Renal pelvis (tissue), 4 donors: ENCODE measurements around the gene ACACB. TPM values are rescaled to one million over a fixed set of nuclear protein-coding genes. Genes with fewer than 3 reads are reported as not detected.

ENCODE experiments used
- DNase-seq: peaks from one replicate; pipeline ENCODE4 v3.0.0-alpha.2; 2013
- polyA plus RNA-seq, 3 donors: library from polyadenylated mRNA; unstranded; fragments of 120-200 nt; gene quantifications; one replicate each; pipeline ENCODE4 v1.2.1, GENCODE V29; 2013; ENCODE audit not compliant: insufficient read length in 3 of 3

ACACB gene
- polyA plus RNA-seq, 3 donors, result 14.8 to 28.0 (median 26.3) TPM

DNA sequence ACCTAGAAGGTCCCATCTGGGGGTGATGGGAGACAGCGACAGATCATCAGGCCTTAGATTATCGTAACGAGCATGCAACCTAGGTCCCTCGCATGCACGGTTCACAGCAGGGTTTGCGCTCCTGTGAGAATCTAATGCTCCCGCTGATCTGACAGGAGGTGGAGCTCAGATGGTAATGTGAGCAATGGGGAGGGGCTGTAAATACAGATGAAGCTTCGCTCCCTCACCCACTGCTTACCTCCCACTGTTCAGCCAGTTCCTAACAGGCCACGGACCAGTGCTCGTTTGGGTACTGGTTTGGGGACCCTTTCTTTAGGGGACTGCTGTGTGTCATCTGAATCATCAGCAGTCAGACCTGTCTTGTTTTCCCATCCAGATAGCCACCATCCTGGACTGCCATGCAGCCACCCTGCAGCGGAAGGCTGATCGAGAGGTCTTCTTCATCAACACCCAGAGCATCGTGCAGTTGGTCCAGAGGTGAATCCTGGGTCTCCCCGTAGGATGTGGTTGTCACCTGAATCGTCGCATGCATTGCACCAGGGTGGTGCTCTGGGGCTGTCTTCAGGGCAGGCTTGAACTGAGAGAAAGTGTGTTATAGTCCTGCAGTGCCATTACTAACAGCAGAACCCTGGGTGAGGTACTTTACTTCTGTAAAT is 96.2 kb downstream of the ACACB start:
- DNase-seq, result no peak

DNA sequence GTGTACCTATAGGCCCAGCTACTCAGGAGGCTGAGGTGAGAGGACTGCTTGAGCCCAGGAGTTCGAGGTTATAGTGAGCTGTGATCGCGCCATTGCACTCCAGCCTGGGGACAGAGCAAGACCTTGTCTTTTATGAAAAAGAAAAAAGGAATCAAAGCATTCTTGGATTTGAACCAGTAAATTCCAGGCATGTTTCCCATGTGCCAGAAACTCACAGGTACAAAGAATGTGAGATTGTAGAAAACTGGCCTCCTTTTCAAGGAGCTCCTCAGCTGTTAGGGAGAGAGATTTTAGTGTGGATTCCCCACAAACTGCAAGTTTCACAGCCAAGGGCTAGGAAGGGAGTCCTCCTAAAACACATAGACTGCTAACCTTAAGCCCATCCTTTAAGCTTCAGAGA is 97.7 kb downstream of the ACACB start:
- DNase-seq, result no peak

DNA sequence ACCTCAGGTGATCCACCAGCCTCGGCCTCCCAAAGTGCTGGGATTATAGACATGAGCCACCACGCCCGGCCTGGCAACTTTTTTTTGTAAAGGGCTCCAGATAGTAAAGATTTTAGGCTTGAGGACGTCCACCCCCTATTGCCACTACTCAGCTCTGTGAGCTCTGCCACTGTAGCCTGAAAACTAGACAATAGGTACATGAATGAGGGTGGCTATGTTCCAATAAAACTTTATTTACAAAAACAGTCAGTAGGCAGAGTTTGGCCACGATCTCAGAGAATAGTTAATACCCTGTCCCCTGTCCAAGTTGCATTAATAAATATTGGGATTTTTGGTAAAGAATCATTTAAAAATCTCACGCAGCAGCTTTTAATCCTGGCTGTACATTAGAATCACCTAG is 102.6 kb downstream of the ACACB start:
- no peak for DNase-seq

DNA sequence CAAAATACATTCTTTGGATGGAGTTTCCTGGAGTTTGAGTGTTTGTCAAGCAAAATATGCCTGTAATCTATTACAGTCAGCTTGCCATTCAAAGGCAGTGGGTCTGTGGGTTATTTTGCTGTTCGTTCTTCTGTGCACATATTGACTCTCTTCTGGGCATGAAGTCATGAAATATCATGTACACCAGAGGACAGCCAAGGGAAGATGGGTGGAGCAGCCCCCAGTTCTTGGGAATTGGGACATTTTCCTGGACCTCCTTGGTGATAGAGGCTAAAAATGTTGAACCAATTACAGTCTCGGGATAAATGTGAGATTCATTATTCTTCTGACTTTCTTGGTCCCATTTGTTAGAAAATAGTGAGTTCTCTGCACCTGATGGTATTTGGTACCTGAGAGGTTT is 103.6 kb downstream of the ACACB start:
- no peak for DNase-seq

DNA sequence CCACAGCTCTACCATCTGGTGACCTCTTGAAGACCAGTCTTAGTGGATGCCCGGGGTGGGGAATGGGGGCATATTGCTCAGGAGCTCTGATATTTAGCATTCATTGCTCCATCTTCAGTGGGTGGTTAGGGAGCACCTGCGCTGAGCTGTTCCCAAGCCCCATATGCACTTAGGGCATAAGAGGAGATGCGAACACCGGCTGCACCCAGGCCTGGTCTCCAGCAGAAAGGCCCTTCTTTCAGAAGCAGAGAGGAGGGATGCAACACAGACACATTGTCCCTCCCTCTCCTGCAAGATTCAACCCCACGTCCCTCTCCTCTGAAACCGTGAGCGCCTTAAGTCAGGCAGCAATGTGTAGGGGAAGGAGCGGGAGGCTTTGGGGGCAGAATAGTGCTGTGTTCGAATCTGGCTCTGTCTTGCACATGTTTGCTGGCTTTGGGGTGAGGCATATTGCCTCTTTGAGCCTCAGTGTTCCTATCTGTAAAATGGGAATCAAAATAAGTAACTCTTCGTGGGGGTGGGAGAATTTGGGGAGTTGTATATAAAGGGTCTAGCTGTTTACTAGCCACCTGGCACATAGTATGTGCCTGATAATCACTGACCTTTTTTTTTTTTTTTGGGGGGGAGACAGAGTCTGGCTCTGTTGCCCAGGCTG is 105.0 kb downstream of the ACACB start:
- DNase-seq, result no peak

DNA sequence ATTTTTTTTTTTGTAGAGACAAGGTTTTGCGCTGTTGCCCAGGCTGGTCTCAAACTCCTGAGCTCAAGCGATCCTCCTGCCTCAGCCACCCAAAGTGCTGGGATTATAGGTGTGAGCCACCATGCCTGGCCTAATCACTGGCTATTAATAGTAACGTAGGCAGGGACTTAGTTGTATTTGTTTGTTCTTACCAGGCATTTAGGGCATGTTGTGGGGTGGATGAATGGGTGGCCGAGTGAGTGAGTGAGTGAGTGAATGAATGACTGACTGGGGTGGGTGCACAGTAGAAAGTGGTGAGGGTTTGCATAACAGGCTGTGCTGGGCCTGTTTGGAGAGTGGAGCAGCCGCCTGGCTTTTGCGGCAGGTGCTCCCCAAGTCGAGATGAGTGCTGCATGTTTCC is 105.7 kb downstream of the ACACB start:
- DNase-seq, result no peak

DNA sequence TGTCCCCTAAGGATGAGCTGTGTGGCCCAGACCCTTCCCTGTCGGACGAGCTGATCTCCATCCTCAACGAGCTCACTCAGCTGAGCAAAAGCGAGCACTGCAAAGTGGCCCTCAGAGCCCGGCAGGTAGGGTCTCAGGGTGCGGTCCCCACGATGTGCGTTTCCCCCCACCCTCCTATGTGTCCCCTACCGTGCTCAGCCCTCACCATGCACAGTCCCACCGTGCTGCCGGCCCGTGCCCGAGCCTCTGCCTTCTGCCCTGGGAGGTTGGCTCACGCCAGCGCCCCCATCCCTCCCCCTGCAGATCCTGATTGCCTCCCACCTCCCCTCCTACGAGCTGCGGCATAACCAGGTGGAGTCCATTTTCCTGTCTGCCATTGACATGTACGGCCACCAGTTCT is 106.1 kb downstream of the ACACB start:
- DNase-seq, result no peak

DNA sequence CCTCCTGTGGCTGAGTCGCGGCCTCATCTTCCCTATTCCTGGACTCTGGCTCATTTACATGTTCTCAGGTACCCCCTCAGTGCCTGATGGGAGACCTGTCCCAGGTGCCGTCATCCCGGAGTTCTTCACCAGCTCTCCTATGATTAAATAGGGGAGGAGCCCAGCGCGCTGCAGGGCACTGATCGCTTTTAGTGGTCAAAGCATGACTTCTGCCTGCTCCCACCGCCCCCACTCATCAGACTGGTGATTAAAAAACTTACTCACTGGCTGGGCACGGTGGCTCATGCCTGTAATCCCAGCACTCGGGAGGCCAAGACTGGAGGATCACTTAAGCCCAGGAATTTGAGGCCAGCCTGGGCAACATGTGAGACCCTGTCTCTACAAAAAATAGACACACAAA is 106.8 kb downstream of the ACACB start:
- DNase-seq, result no peak

DNA sequence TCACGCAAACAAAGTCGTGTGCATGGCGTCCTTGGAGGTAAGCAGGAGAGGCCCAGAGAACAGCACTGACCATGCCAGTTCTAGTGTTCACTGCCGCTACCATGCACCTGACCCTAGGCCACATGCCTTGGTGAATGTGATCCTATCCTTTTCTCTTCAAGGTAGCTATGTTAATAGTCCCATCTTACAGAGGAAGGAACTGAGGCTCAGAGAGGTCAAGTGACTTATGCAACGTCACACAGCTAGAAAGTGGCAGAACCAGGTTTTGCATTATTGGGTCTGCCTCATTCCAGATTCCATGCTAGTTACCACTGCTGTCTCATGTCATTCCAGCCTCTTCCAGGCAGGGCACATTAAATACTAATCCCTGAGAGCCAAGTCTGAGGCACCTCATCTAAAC is 107.5 kb downstream of the ACACB start:
- no peak for DNase-seq

DNA sequence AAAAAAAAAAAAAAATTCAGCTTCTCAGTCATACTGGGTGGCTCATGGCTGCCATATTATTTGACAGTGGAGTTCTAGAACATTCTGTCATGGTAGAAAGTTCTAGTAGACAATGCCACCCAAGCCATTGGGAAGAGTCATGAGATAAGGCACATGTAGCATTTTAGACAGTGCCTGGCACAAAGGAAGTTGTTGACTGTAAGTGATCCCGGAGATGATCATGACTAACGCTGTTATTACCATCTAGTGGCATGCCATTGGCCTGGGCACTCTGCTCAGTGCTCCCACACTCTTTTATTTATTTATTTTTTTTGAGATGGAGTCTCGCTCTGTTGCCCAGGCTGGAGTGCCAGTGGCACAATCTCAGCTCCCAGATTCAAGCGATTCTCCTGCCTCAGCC is 112.3 kb downstream of the ACACB start:
- no peak for DNase-seq

DNA sequence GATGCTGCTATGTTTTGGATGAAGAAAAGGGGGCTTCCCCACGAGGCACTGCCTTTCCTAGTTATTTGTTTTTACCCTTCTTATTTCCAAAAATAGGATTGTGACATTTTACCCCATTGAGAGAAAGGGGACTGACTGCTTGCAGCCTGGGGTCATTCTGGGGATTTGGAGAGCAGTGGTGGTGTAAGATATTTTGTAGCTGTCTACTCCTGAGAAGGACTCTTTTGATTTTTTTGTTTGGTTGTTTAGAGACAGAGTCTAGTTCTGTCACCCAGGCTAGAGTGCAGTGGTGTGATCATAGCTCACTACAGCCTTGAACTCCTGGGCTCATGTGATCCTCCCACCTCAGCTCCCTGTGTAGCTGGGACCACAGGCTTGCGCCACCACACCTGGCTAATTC is 113.8 kb downstream of the ACACB start:
- DNase-seq, result no peak

DNA sequence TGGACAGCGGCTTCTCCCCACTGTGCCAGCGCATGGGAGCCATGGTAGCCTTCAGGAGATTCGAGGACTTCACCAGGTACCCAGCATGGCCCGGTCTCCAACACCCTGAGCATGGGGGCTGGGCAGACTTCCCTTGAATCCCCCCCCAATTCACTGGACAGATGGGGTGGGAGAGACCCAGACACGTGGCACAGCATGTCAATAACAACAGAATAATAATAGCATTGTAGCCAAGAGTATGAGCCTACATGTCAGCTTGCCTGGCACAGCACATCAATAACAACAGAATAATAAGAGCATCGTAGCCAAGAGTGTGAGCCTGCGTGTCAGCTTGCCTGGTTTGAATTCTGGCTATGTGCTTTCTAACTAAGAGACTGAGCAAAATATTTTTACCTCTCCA is 116.3 kb downstream of the ACACB start:
- DNase-seq, result no peak

DNA sequence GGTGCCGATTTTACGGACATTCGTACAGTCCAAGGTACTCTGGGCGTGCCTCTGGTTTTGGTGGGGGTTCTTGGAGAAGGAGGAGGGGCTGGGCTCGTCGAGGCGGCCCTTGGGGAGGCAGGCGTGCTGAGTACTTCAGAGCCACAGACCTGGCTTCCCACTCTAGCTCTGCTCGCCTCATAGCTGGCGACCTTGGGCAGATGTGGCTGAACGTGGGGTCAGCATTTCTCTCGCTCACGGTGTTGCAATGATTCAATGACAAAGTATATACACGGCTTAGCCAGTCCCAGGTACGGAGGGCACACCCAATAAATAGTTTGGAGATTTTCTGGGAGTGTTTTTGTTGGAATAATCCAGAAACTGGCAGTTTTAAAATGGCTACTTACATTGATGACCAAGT is 117.6 kb downstream of the ACACB start:
- no peak for DNase-seq

DNA sequence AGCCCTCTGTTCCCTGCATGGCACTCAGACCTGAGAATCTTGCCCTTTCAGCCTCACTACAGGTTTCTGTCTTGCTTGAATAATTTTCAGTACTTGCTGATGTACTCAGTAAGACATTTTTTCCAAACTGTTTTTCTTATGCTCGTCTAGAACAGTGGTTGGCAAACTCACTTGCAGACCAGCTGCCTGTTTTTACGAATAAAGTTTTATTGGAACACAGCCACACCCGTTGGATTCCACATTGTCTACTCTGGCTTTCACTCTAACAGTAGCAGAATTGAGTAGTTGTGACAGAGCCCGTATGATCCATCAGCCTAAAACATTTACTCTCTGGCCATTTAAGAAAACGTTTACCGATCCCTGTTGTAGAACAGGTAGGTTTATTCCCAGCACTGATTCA is 119.9 kb downstream of the ACACB start:
- DNase-seq, result no peak

DNA sequence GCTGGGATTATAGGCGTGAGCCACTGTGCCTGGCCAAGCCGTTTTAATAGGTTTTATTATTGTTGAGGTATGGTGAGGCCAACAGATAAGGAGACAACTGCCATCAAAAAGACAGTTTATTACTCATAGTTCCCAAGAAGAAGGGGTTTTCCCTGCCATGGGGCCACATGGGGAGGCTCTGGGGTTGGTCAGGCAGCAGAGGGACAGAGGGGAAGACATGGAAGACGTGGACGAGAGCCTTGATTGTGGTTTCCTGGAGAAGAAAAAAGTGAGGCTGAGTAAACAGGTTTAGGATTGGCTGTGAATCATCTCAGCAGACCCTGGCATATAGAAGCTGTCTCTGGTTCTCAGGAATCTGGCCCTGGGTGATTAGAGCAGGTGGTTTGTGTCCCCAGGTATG is 122.8 kb downstream of the ACACB start:
- no peak for DNase-seq

DNA sequence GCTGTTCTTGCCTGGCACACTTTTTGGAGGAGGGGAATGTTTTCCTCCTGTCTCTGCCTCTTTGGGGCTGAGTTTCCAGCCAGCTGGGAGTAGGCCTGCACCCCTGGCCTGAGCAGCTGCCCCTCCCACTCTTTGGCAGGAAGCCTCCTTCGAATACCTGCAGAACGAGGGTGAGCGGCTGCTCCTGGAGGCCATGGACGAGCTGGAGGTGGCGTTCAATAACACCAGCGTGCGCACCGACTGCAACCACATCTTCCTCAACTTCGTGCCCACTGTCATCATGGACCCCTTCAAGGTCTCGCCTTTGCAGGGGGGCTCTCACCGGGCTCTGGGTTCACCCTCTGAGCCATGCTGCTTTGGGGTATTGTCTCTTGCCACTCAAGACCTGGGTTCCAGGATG is 123.3 kb downstream of the ACACB start:
- DNase-seq, result no peak

DNA sequence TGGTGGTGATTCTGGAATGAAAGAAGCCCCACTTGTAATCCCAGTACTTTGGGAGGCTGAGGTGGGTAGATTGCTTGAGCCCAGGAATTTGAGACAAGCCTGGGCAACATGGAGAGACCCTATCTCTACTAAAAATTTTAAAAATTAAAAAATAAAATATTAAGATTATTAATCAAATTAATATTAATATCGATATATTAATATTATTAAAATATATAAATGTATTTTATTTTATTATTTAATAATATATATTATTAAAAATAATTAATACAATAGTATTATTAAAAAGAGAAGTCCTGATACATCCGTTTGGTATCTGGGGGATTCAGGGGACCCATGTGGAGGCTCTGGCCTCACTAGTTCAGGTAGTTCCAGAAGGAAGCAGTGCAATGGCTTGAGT is 124.0 kb downstream of the ACACB start:
- DNase-seq, result no peak

DNA sequence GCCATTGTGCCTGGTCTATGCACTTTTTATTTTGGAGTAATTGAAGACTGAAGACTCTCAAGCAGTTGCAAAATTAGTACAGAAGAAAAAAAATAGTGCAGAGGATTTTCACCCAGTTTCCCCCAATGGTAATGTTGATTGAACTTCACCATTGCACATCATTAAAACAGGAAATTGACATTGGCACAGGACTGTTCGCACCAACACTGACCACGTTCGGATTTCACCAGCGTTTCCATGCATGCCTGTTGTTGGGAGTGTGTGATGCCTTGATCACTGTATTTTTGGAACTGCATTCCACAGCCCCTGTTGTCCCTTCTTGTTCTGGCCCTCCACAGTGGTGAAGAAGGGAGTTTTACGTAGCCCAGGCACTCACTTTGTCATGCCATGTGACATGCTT is 125.5 kb downstream of the ACACB start:
- DNase-seq, result no peak

DNA sequence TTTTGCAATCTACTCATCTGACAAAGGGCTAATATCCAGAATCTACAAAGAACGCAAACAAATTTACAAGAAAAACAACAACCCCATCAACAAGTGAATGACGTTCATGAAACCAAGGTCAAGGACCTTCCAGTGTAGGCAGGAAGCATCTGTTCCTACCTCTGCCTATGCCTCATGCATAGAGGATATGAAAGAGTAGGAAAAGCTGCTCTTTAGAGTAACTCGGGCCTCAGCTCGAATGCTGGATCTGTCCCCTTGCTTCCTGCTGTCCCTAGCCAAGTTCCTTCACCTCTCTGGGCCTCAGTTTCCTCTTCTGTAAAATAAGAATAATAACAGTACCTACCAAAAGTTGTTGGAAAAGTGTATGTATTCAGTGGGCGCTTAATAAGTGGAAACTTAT is 127.7 kb downstream of the ACACB start:
- DNase-seq, result no peak

DNA sequence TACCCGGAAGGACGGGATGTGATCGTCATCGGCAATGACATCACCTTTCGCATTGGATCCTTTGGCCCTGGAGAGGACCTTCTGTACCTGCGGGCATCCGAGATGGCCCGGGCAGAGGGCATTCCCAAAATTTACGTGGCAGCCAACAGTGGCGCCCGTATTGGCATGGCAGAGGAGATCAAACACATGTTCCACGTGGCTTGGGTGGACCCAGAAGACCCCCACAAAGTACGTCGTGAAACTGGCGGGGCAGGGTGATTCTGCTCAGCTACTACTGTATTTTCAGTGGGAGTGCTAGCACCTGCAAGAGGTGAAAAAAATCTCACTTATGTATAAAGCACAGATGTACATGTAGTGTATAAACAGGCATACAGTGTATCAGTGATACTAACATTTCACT is 129.8 kb downstream of the ACACB start:
- DNase-seq, result no peak

DNA sequence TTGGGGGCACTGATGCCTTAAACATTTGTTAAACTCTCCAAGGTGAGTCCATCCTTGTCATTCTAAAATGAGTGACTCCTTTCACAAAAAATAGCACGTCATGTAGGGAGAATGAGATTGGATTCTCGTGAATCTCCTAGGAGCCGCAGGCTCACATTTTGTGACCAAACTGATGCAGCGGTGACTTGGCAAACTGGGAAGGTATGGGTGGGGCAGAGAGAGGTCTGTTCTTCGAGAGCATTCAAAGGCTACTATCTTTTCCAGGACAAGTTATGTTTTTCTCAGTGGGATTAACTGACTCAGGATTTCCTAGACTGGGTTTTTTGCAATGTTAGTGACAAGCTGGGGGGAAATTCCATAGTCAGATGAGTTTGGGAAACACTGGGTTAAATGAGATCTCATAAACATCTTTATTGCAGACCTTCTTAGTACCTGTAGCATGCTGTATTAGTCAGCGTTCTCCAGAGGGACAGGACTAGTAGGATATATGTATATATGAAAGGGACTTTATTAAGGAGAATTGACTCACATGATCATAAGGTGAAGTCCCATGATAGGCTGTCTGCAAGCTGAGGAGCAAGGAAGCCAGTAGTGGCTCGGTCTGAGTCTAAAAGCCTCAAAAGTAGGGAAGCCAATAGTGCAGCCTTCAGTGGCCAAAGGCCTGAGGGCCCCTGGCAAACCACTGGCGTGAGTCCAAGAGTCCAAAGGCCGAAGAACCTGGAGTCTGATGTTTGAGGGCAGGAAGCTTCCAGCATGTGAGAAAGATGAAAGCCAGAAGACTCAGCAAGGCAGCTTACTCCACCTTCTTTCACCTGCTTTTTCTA is 131.7 kb downstream of the ACACB start:
- DNase-seq, result no peak

DNA sequence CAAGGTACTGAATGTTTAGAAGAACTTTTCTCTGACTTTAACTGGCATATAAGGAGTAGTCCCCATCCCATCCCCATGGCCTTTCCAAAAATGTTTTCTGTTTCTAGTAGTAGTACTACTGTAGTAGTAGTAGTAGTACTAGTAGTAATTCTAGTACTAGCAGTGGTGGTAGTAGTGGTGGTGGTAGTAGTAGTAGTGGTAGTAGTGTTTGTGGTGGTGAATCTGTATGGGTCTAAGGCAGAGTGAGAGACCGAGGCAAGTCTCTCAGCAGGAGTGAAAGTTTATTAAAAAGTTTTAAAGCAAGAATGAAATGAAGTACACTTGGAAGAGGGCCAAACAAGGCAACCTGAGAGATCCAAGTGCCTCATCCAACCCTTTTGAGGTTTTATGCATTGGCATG is 134.1 kb downstream of the ACACB start:
- no peak for DNase-seq

DNA sequence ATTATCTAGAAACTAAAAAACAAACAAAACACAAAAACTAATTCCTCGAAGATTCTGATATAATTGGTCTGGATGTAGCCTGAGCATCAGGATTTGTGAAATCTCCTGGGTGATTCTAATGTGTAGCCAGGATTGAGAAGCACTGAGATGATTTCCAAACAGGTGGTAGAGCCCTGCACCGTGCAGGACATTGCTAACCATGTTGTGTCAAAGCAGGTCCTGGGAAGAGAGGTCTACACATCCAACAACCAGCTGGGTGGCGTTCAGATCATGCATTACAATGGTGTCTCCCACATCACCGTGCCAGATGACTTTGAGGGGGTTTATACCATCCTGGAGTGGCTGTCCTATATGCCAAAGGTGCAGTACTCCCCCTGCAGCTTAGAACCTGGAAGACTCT is 136.4 kb downstream of the ACACB start:
- DNase-seq, result no peak
